ENCODE results near the gene DENND5A.

The DENND5A gene

DNA sequence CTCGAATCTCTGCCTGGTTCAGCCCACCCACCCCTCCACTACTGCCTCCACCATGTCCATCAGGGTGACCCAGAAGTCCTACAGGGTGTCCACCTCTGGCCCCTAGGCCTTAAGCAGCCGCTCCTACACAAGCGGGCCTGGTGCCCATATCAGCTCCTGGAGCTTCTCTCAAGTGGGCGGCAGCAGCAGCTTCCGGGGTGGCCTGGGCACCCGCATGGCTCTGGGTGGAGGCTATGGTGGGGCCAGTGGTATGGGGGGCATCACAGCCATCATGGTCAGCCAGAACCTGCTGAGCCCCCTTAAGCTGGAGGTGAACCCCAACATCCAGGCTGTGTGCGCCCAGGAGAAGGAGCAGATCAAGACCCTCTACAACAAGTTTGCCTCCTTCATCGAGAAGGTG is 170.7 kb downstream of the DENND5A start:
- DNase-seq, result no peak

DNA sequence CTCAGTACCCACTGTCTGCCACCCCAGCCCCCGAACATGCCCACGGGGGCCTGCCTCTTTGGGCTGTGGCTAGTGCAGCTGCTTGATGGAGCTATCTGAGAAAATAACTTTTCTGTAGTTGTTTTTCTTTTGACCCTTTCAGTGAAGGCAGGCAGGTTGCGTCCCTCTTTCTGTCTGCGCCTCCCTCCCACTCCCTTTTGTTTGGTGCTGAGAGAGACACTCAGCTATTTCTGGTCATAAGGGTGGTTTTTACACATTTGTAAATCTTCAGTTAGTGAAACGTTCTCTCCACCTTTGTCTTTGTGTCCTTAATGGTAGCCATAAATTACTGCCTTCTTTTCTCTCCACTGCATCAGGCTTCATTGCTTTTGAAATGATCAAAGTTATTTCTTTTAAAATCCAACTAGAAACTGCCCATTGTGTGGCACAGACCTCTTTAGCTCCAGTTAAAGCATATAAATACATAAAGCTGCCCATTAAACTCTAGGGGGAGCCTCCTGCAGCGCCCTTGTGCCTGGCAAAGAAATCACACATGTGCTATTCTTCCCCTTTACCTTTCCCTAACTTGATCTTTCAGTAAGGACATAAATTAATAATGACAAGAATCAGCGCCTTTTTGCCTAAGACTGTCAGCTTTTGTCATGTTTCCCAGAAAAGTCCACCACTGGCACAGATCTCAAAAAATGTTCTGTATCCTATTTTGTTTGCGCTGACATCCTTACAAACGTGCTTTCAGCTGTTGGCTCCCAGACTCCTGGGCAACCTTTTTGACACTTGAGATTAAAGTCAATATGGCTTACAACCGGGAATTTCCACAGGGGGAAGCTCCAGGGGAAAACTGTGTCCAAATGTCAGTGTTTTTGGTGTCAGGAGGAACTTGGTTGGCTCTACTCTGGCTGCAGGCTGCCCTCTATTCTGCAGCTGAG is 172.0 kb downstream of the DENND5A start:
- no peak for DNase-seq

DNA sequence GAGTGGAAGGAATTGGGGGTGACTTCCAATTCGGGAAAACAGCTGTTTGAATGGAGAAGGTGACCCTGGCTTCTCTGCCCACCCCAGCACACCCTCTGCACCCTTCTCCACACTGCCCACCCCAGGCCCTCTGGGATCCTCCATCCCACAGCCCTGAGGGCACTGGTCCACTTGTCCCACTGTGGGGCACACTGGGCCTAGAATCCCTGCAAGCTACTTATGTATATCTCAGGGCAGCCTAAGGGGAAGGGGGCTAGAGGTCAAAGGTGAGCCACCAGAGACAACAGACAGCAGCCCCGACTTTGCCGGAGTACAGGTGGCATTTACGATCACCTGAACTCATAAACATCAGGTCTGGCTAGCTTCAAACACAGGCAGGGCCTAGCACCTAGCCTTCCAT is 173.1 kb downstream of the DENND5A start:
- no peak for DNase-seq

DNA sequence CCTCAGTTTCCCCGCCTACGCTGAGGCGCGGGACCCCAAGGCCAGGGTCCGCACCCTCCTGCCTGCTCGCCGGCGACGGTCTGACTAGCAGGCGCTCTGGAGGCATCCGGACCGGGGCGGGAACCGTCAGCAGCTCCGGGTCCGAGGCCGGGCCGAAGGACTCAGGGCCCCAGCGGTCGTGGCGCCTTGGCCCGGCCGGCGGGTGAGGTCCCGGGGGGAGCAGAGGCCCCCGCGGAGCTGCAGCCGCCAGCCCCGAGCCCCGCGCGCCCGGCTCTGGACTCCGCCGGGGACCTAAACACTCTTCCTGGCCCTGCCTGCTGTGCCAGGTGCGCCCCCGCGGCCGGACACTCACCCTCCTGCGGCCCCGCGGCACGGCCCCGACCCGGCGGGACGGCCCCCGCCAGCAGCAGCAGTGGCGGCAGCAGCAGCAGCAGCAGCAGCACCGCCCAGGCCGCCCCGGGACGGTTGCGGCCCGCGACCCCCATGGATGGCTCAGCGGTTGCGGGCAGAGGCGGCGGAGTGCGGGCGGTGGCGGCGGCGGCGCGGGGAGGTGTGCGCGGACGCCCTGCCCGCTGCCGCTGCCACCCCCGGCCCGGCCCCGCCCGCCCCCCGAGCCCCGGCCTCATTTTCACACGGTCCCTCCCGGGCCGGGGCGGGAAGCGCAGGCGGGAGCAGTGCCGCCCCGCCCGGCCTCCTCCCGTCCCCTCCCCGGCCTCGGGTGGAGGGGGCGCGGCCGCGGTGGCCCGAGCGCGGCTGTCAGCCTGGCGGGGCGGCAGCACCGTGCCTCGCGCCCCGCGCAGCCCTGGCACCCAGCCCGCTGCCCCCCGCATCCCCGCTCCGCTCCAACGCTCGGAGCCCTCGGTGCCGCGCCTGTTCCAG is 173.9 kb downstream of the DENND5A start, which contains the start of gene SCUBE2:
Gene SCUBE2, minus strand, starts transcription at position 556 of the 879 bp plus-strand sequence. Its CDS starts 71 bp downstream, at position 485.
- no peak for DNase-seq

DNA sequence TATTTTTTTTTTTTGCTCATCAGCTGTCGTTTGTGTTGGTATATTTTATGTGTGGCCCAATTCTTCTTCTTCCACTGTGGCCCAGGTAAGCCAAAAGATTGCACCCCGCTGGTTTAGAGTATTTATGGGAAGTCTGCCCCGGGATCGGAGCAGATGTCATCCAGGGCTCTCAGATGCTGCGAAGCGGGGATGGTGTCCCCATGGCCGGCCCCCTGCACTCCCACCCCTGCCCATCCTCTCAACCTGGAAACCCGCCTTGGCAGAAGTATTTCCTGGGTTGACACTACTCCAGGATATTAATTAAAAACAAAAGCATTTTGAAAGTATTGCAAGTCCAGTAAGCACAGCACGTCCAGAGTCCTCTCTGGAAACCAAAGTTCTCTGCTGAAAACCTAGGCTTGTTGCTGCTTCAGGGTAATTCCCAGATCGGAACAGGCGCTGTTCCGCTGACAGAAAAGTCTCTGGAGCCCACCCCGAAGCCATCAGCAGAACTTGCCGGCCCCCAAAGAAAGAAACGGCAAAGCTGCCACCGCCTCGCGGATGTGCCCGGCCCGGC is 174.6 kb downstream of the DENND5A start:
- DNase-seq, result no peak

DNA sequence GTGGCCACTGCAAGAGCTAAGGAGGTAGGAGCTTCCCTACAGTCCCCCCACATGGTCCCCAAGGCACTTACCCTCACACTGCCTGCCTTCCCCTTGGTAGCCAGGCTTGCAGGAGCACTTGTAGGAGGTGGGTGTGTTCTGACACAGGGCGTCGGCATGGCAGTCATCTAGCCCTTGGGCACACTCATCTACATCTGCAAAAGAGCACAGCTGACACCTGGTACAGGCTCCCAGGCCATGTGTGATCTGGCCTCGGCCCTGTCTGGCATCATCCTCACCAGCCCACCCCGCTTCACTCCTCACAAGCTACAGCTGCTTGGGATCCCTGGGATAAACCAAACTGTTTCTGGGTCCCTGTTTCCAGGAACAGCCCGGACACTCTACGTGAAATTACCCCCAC is 175.5 kb downstream of the DENND5A start:
- DNase-seq, result no peak

DNA sequence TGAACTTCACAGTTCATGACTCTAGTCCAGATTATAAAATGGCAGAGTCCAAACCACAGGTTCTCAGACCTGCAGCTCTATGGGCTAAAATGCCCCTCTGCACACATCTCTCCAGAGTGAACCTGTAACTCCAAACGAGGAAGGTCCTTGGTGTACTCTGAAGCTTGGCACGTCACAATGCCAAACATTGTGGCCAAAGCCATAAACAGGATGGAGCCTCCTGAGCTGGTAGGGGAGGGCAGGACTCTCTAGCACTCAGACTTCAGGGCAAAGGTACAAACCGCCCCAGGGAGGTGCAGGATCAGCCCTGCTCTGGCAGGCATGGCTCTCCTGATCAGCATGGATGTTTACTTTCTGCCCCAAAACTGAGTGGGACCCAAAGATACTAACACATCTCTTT is 176.1 kb downstream of the DENND5A start:
- no peak for DNase-seq
